Esophagus squamous epithelium (tissue), 5 donors: ENCODE data around the gene OLIG1. TPM values are rescaled to one million over a fixed set of nuclear protein-coding genes. Genes with fewer than 3 reads are reported as not detected.

Source experiments
- DNase-seq: peaks from one replicate; lab custom pipeline; 2025; lab: John Stamatoyannopoulos, UW
- H3K27ac ChIP-seq, 4 donors: fragments of 200-600 bp; sonication (generic); one replicate each; pipeline ENCODE4 v1.5.1; 2016 to 2019; ENCODE audit warnings: mild to moderate bottlenecking in 1 of 4
- H3K27me3 ChIP-seq, 4 donors: fragments of 200-600 bp; sonication (generic); 1 replicate in 3 of 4; 2 replicates in 1 of 4; pipeline versions ENCODE4 v1.5.1 to v1.6.0; 2017 to 2021; ENCODE audit warnings: antibody characterized with exemption in 1 of 4
- H3K36me3 ChIP-seq, 3 donors: fragments of 200-600 bp; sonication (generic); one replicate each; pipeline ENCODE4 v1.5.1; 2016 to 2019
- H3K4me1 ChIP-seq, 3 donors: fragments of 200-600 bp; sonication (generic); one replicate each; pipeline ENCODE4 v1.5.1; 2017 to 2019
- H3K4me3 ChIP-seq, 4 donors: fragments of 200-600 bp; sonication (generic); 1 replicate in 3 of 4; 2 replicates in 1 of 4; pipeline ENCODE4 v1.5.1; 2016 to 2019; ENCODE audit warnings: mild to moderate bottlenecking in 2 of 4, moderate library complexity in 1 of 4
- H3K9me3 ChIP-seq, 3 donors: fragments of 200-600 bp; sonication (generic); one replicate each; pipeline ENCODE4 v1.5.1; 2016 to 2019
- CTCF ChIP-seq, 6 experiments: fragments of 450-650 bp in 4 of 6; fragments of 200-600 bp in 2 of 6; sonication (generic) in 2 of 6; IDR thresholded peaks; one replicate each; pipeline ENCODE4 v1.5.1; 2016 to 2019; ENCODE audit warnings: antibody characterized with exemption in 6 of 6, mild to moderate bottlenecking in 4 of 6, moderate library complexity in 4 of 6
- POLR2A ChIP-seq, 4 donors: fragments of 450-650 bp; IDR thresholded peaks; one replicate each; pipeline ENCODE4 v1.6.1; 2017; ENCODE audit warnings: antibody characterized with exemption in 4 of 4, mild to moderate bottlenecking in 4 of 4, moderate library complexity in 3 of 4
- WGBS, 2 donors: methylation state at CpG; one replicate each; pipeline ENCODE4 v1.1.5; 2018; 5-methylcytosine and 5-hydroxymethylcytosine counted together
- intact Hi-C: fragments of 100-400 bp; cut with DNase I; formaldehyde crosslinking; loops from one replicate; pipeline ENCODE4 v1.15.0; 2022
- total RNA-seq, 4 donors: library from RNA; depleted of rRNA; stranded (reverse); fragments of >200 nt; gene quantifications; one replicate each; pipeline ENCODE4 v1.1.0, GENCODE V29; 2016
- donor health status: DM: yes; HTN: yes; CAD: no.

OLIG1 gene
- total RNA-seq, 4 donors from 2014 or later: not detected

DNA sequence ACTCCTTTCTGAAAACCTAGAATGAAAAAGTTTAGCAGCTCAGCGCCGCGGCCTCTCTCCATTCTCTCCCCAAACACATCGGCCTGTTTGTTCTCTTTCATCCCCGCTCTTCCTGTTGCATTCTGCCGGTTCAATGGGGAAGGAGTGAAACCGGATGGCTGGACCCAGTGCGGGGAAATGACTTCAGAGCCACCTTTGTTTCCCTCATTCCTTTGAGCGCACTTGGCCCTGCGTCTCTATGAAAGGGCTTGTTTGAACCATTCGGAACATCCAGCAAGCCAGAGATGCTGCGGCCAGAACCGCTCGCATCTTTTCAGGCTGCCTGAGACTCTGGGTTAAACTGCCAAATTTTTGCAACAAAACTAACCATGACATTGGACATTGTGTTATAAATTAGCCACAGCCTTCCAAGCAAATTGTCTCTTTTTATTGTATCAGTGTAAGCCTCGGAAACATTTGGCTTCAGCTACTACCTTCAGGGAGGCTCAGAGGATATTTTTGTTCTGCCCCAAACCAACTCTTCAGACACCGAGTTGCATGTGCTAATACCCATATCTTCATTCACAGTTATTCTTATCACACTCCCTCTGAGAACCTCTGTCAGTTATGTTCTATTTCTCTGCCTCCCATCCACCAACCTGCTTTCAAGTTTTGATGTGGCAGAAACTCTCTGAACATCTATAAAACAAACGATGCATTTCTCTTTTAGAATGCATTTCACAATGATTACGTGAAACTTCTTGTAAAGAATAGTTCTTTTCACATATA is 5.1 kb upstream of the OLIG1 start:
- Histone ChIP-seq H3K4me3 (no peak overlapping the region), H3K27me3 (peaks cover 2 to 99% (median 15%) of the 10 kb centered on the region in 4 donors), H3K36me3 (no peaks in the 10 kb centered on the region), H3K27ac (no peak overlapping the region), H3K9me3 (peaks cover 0 to 6% (median 0%) of the 10 kb centered on the region in 3 donors), H3K4me1 (peaks cover 0 to 2% (median 0%) of the 10 kb centered on the region in 3 donors)
- DNase-seq: no peak
- intact Hi-C loops: no loop called here
- WGBS, 2 donors: 33 to 46% methylated on average over 15 to 18 of the region's 18 CpGs
- TF ChIP-seq POLR2A (IDR thresholded peaks at IDR 0.05) (no peak), CTCF (IDR thresholded peaks at IDR 0.05) (no peak)

GRCh38 chr21:33067043-33067442 is 2.9 kb upstream of the OLIG1 start:
- peaks cover 0 to 6% (median 0%) of the 10 kb centered on the region in 3 donors for H3K9me3 ChIP-seq
- no peak for DNase-seq
- intact Hi-C loops: no loop called here
- no peaks in the 10 kb centered on the region for H3K36me3 ChIP-seq
- no peak overlapping the region for H3K4me3 ChIP-seq
- peaks cover 16 to 25% (median 22%) of the 10 kb centered on the region in 3 donors for H3K4me1 ChIP-seq
- no peak overlapping the region for H3K27ac ChIP-seq
- TF ChIP-seq CTCF (IDR thresholded peaks at IDR 0.05) (no peak), POLR2A (IDR thresholded peaks at IDR 0.05) (no peak)
- WGBS, 2 donors: 83 to 86% methylated on average over 2 to 4 of the region's 7 CpGs
- H3K27me3 ChIP-seq: peaks cover 17 to 99% (median 25%) of the 10 kb centered on the region in 4 donors

GRCh38 chr21:33067457-33067856 is 2.5 kb upstream of the OLIG1 start:
- no peak overlapping the region for H3K4me3 ChIP-seq
- intact Hi-C loops: no loop called here
- peaks cover 16 to 28% (median 22%) of the 10 kb centered on the region in 3 donors for H3K4me1 ChIP-seq
- no peak for DNase-seq
- H3K27me3 ChIP-seq: peaks cover 17 to 100% (median 29%) of the 10 kb centered on the region in 4 donors
- no peaks in the 10 kb centered on the region for H3K36me3 ChIP-seq
- no peak overlapping the region for H3K27ac ChIP-seq
- TF ChIP-seq POLR2A (IDR thresholded peaks at IDR 0.05): no peak
- TF ChIP-seq CTCF (IDR thresholded peaks at IDR 0.05): no peak
- WGBS, 2 donors: 40 to 83% methylated on average over 1 of the region's 4 CpGs
- peaks cover 0 to 6% (median 0%) of the 10 kb centered on the region in 3 donors for H3K9me3 ChIP-seq

DNA sequence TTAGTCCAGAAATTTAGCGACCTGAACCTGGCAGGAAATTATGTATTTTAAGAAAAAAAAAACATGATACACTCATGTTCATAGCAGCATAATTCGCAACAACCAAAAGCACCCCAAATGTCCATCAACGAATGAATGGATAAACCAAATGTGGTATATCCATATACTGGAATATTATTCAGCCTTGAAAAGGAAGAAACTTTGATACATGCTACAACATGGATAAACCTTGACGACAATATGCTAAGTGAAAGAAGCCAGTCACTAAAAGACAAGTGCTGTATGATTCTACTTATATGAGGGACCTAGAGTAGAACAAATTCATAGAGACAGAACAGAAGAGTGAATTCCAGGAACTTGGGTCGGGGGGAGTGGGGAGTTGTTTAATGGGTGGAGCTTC is 698 bp upstream of the OLIG1 start:
- peaks cover 0 to 6% (median 0%) of the 10 kb centered on the region in 3 donors for H3K9me3 ChIP-seq
- TF ChIP-seq POLR2A (IDR thresholded peaks at IDR 0.05) (no peak), CTCF (IDR thresholded peaks at IDR 0.05) (no peak)
- no peaks in the 10 kb centered on the region for H3K36me3 ChIP-seq
- WGBS, 2 donors: 55 to 68% methylated on average over 5 of the region's 5 CpGs
- no peak overlapping the region for H3K4me3 ChIP-seq
- intact Hi-C loops: no loop called here
- H3K27ac ChIP-seq: no peak overlapping the region
- DNase-seq: no peak
- H3K27me3 ChIP-seq: peaks cover 23 to 100% (median 33%) of the 10 kb centered on the region in 4 donors
- peaks cover 16 to 28% (median 22%) of the 10 kb centered on the region in 3 donors for H3K4me1 ChIP-seq

DNA sequence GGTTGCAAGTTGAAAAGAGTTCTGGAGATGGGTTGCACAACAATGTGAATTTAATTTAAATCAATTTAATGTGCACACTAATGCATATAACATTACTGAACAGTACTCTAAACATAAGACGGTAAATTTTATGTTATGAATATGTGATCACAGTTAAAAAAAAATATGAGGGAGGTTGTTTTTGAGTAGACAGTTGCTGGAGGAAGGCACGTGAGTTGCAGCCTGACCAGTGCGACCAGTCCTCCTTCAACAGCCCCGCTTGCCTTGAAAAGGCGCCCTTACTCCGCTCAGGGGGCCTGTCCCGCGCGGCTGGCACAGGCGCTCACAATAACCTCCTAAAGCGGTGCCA is 322 bp upstream of the OLIG1 start:
- H3K27me3 ChIP-seq: peaks cover 23 to 100% (median 31%) of the 10 kb centered on the region in 4 donors
- peaks cover 16 to 31% (median 22%) of the 10 kb centered on the region in 3 donors for H3K4me1 ChIP-seq
- peak overlapping the region in 3 of 4 donors; percentile 28 to 60 (median 43) for H3K4me3 ChIP-seq
- TF ChIP-seq CTCF (IDR thresholded peaks at IDR 0.05) (no peak), POLR2A (IDR thresholded peaks at IDR 0.05) (no peak)
- H3K9me3 ChIP-seq: peaks cover 0 to 6% (median 0%) of the 10 kb centered on the region in 3 donors
- no peak overlapping the region for H3K27ac ChIP-seq
- no peak for DNase-seq
- intact Hi-C loops: no loop called here
- no peaks in the 10 kb centered on the region for H3K36me3 ChIP-seq
- 5 to 14% methylated on average over 4 to 6 of the region's 11 CpGs for WGBS, 2 donors
